Testis (tissue), 3 donors: ENCODE data around the gene SEMA3B. TPM values are rescaled to one million over a fixed set of nuclear protein-coding genes. Genes with fewer than 3 reads are reported as not detected.

Experiments
- DNase-seq: peaks from one replicate; pipeline ENCODE4 v3.0.0-alpha.2; 2019
- H3K27ac ChIP-seq, 2 donors: fragments of 200-600 bp; sonication (generic); one replicate each; pipeline ENCODE4 v1.5.1; 2019
- H3K27me3 ChIP-seq: fragments of 200-600 bp; sonication (generic); one replicate; pipeline ENCODE4 v1.5.1; 2019
- H3K36me3 ChIP-seq: fragments of 200-600 bp; sonication (generic); one replicate; pipeline ENCODE4 v1.5.1; 2017; ENCODE audit warnings: low read depth; ENCODE audit errors: missing control alignments
- H3K4me1 ChIP-seq: fragments of 200-600 bp; sonication (generic); one replicate; pipeline ENCODE4 v1.5.1; 2019
- H3K4me3 ChIP-seq, 2 donors: fragments of 200-600 bp; sonication (generic); one replicate each; pipeline ENCODE4 v1.5.1; 2017 to 2019
- H3K9me3 ChIP-seq: fragments of 200-600 bp; sonication (generic); one replicate; pipeline ENCODE4 v1.5.1; 2017
- POLR2A ChIP-seq: fragments of 450-650 bp; IDR thresholded peaks from one replicate; pipeline ENCODE4 v1.6.1; 2017; ENCODE audit warnings: antibody characterized with exemption, mild to moderate bottlenecking, moderate library complexity
- WGBS, 2 donors: methylation state at CpG; one replicate each; pipeline ENCODE4 v1.1.5; 2018; 5-methylcytosine and 5-hydroxymethylcytosine counted together
- intact Hi-C: fragments of 100-400 bp; cut with DNase I; formaldehyde crosslinking; loops from one replicate; pipeline ENCODE4 v1.15.1; 2023; ENCODE audit warnings: low total_unique reads
- polyA plus RNA-seq: library from polyadenylated mRNA; stranded (reverse); fragments of 350-450 nt; fragmentation: Illumina TruSeq; extraction: RNeasy Lipid Tissue Mini Kit (QIAGEN cat#74804); gene quantifications from one replicate; pipeline ENCODE4 v1.2.3, GENCODE V29; 2014; ENCODE audit warnings: low read depth, low replicate concordance; ENCODE audit not compliant: insufficient read depth
- total RNA-seq, 2 donors: library from RNA; depleted of rRNA; stranded (reverse); fragments of >200 nt; gene quantifications; one replicate each; pipeline ENCODE4 v1.2.3, GENCODE V29; 2016
- TF ChIP-seq, protein P1 (sequence below), 3 experiments: fragments of 450-650 bp in 2 of 3; fragments of 200-600 bp in 1 of 3; sonication (generic) in 1 of 3; IDR thresholded peaks; one replicate each; pipeline ENCODE4 v1.5.1; 2016 to 2019; ENCODE audit warnings: antibody characterized with exemption in 3 of 3, mild to moderate bottlenecking in 2 of 3, moderate library complexity in 1 of 3

SEMA3B gene
- total and polyA plus RNA-seq, 3 donors from 2014 or later: 12.9 to 30.2 (median 26.7) TPM

DNA sequence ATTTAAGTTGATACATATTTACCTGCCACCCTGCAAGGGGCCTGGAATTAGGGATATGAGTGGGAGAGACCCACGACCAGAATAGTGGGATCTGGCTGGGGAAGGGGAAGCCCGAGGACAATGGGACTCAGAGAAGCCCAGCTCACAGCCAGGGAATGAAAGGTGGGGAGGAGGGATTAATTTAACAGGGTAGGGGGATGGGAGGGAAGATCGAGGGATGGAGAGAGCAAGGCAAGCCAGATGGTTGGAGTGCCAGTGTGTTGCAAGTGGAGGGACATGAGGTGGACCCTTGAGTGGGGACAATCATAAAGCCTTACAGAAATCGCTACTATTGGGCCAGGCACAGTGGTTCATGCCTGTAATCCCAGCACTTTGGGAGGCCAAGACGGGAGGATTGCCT is 37.4 kb upstream of the SEMA3B start:
- Histone ChIP-seq H3K9me3 (no peaks in the 10 kb centered on the region), H3K4me3 (no peak overlapping the region), H3K4me1 (peaks cover 9% of the 10 kb centered on the region), H3K27me3 (no peaks in the 10 kb centered on the region), H3K27ac (no peak overlapping the region), H3K36me3 (no peaks in the 10 kb centered on the region)
- 77 to 78% methylated on average over 5 of the region's 5 CpGs for WGBS, 2 donors
- intact Hi-C loops: no loop called here
- TF ChIP-seq, protein P1, sequence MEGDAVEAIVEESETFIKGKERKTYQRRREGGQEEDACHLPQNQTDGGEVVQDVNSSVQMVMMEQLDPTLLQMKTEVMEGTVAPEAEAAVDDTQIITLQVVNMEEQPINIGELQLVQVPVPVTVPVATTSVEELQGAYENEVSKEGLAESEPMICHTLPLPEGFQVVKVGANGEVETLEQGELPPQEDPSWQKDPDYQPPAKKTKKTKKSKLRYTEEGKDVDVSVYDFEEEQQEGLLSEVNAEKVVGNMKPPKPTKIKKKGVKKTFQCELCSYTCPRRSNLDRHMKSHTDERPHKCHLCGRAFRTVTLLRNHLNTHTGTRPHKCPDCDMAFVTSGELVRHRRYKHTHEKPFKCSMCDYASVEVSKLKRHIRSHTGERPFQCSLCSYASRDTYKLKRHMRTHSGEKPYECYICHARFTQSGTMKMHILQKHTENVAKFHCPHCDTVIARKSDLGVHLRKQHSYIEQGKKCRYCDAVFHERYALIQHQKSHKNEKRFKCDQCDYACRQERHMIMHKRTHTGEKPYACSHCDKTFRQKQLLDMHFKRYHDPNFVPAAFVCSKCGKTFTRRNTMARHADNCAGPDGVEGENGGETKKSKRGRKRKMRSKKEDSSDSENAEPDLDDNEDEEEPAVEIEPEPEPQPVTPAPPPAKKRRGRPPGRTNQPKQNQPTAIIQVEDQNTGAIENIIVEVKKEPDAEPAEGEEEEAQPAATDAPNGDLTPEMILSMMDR (IDR thresholded peaks at IDR 0.05): no peak
- no peak for DNase-seq

DNA sequence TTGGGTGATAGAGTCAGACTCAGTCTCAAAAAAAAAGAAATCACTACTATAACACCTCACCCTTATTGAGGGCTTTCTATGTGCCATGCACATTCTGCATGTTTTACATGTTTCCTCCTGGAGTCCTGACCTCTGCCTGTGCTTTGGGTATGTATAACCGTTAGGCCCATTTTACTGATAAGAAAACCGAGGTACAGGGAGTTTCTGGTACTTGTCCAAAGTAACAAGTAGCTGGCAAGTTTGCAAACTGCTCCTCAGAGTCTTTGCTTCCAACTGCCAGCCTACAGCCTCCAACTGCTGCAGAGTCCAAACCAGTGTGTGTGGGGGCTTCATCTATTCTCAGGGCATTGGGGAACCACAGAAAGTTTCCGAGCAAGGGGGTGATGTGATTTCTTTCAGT is 36.6 kb upstream of the SEMA3B start:
- no peaks in the 10 kb centered on the region for H3K9me3 ChIP-seq
- no peak overlapping the region for H3K4me3 ChIP-seq
- H3K4me1 ChIP-seq: peaks cover 5% of the 10 kb centered on the region
- TF ChIP-seq, protein P1 (IDR thresholded peaks at IDR 0.05): no peak
- TF ChIP-seq POLR2A: no peak
- DNase-seq: no peak
- 61 to 73% methylated on average over 3 of the region's 3 CpGs for WGBS, 2 donors
- no peaks in the 10 kb centered on the region for H3K27me3 ChIP-seq
- no peak overlapping the region for H3K27ac ChIP-seq
- intact Hi-C loops: no loop called here
- H3K36me3 ChIP-seq: no peaks in the 10 kb centered on the region

DNA sequence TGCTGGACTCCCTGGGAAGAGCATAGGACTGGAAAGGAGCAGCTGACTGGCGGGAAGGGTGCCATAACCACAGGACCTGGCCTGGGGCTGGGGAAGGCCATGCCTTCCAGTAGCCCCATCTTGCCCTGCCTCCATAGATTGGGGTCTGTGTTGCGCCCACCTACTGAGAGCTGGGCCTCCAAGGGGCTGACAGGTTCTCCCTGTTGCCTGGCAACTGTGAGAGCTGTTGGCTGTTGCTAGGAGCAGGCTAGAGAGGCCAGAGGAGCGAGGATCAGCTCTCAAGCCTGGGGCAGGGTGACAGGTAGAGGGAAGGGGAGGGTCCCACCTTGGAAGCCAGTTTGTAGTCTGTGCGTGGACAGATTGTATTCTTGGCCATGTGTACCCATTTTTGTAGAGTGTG is 35.8 kb upstream of the SEMA3B start:
- DNase-seq: no peak
- Histone ChIP-seq H3K27ac (no peak overlapping the region), H3K4me3 (no peak overlapping the region), H3K36me3 (no peaks in the 10 kb centered on the region), H3K4me1 (peaks cover 4% of the 10 kb centered on the region), H3K27me3 (no peaks in the 10 kb centered on the region), H3K9me3 (no peaks in the 10 kb centered on the region)
- intact Hi-C loops: no loop called here
- TF ChIP-seq, protein P1 (IDR thresholded peaks at IDR 0.05): no peak
- TF ChIP-seq POLR2A: no peak
- 95% methylated on average over 4 of the region's 4 CpGs for WGBS, 2 donors

DNA sequence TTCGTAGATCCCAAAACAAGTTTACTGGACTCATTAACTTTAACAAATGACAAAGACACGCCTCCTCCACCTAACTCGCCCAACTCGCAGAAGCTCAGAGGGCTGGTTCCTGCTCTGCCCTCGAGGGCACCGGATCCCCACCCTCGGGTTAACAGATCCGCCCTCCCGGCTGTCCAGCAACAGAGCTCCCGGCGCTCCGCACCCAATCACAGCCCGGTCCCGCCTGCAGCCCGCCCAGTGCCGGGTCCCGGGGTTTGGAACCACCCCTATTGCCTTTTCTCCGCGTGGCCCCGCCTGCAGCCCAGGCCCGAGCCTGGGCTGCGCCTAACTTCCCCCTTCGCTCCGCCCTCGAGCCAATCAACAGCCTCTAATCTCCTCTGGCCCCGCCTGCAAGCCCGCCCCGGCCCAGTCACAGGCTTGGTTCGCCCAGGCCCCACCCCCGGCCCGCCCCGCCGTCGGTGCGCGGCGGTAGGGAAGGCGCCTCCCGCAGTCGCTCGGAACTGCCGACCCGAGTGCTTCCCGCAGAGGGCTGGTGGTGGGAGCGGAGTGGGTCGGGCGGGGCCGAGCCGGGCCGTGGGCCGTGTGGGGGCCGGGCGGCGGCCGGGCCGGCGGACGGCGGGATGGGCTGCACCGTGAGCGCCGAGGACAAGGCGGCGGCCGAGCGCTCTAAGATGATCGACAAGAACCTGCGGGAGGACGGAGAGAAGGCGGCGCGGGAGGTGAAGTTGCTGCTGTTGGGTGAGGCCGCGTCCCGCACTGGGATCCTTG is 33.0 kb upstream of the SEMA3B start, which contains the start of gene GNAI2:
Gene GNAI2, plus strand, starts transcription at position 489 of the 768 bp plus-strand sequence. Its CDS starts 132 bp downstream, at position 621.
- Histone ChIP-seq H3K4me3 (peak within 1 kb of the TSS; percentile 84 to 86), H3K27ac (peak within 1 kb of the TSS; percentile 81 to 89), H3K36me3 (no peaks in the 10 kb centered on the region), H3K4me1 (peaks cover 19% of the 10 kb centered on the region), H3K9me3 (no peaks in the 10 kb centered on the region), H3K27me3 (no peaks in the 10 kb centered on the region)
- TF ChIP-seq POLR2A: peak; percentile 90
- TF ChIP-seq, protein P1 (IDR thresholded peaks at IDR 0.05): peak in 1 of 3 experiments; percentile 12
- 0 to 1% methylated on average over 22 to 55 of the region's 75 CpGs for WGBS, 2 donors
- intact Hi-C loops: no loop called here
- DNase-seq: peak; percentile 99
